HFF-Myc (cell line): ENCODE data around the gene NTN1.

Experiments used
- DNase-seq: peaks from one replicate; pipeline ENCODE4 v3.0.0-alpha.2; 2011; ENCODE audit warnings: low read depth; ENCODE audit errors: extremely low read depth
- H3K4me3 ChIP-seq: replicated peaks from 2 replicates; pipeline ENCODE4 v1.5.1; 2011; ENCODE audit warnings: low read depth, mild to moderate bottlenecking, control low read depth, low read length
- TF ChIP-seq, protein P1 (sequence below): IDR thresholded peaks from 2 replicates; pipeline ENCODE4 v1.5.1; 2012; ENCODE audit warnings: mild to moderate bottlenecking, low read depth, low read length, control low read depth; ENCODE audit errors: missing control alignments

NTN1 gene

GRCh38 chr17:9062399-9062902 lies 41.1 kb downstream of the NTN1 start:
- H3K4me3 ChIP-seq: no peak overlapping the region
- DNase-seq: no peak
- TF ChIP-seq, protein P1, sequence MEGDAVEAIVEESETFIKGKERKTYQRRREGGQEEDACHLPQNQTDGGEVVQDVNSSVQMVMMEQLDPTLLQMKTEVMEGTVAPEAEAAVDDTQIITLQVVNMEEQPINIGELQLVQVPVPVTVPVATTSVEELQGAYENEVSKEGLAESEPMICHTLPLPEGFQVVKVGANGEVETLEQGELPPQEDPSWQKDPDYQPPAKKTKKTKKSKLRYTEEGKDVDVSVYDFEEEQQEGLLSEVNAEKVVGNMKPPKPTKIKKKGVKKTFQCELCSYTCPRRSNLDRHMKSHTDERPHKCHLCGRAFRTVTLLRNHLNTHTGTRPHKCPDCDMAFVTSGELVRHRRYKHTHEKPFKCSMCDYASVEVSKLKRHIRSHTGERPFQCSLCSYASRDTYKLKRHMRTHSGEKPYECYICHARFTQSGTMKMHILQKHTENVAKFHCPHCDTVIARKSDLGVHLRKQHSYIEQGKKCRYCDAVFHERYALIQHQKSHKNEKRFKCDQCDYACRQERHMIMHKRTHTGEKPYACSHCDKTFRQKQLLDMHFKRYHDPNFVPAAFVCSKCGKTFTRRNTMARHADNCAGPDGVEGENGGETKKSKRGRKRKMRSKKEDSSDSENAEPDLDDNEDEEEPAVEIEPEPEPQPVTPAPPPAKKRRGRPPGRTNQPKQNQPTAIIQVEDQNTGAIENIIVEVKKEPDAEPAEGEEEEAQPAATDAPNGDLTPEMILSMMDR: no peak

GRCh38 chr17:9064311-9064834 lies 43.1 kb downstream of the NTN1 start:
- no peak overlapping the region for H3K4me3 ChIP-seq

GRCh38 chr17:9071016-9071415 lies 49.7 kb downstream of the NTN1 start:
- no peak for DNase-seq
- H3K4me3 ChIP-seq: no peak overlapping the region
- TF ChIP-seq, protein P1: no peak

More at GRCh38 chr17:9064311-9064834, 43.1 kb downstream of the NTN1 start:
- DNase-seq: no peak
- TF ChIP-seq, protein P1: no peak

DNA sequence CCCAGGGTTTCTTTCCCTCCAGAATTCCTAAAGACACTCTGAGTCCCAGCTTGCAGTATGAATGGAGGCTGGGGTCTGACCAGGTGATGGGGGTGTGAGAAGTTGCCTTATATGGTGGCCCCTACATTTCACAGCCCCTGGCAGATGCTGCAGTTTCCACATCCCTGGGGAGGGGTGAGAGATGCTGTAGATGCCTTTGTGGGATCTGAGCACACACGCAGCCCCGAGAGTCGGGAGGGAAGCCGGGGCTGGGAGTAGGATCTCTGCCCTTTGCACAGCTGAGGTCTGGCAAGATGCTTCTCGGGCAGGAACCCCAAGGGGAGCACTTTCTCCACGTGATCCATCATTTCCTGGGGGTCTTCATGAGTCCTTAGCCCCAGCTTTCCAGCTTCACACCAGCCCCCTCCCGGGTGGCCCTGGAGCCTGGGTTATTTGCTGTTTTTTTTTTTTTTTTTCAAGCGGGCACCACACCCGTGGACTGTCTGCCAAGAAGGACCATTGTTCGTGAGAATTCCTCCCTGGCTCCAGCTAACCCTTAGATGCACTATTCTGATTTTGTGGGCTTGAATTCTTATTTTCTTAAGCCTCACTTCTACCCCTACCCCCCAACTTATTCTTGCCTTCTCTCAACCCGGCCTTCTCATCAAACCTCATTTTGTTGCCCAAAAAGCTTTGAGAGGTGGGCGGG lies 50.6 kb downstream of the NTN1 start:
- DNase-seq: no peak
- TF ChIP-seq, protein P1: no peak
- H3K4me3 ChIP-seq: no peak overlapping the region

GRCh38 chr17:9072696-9073339 lies 51.5 kb downstream of the NTN1 start:
- no peak overlapping the region for H3K4me3 ChIP-seq
- DNase-seq: no peak
- TF ChIP-seq, protein P1: no peak

- TF ChIP-seq, protein P1: no peak
- no peak overlapping the region for H3K4me3 ChIP-seq
- no peak for DNase-seq
Observed at GRCh38 chr17:9074131-9074530, 52.8 kb downstream of the NTN1 start.
